Transverse colon (tissue), 4 donors: ENCODE measurements around the gene ZMYND11. TPM values are rescaled to one million over a fixed set of nuclear protein-coding genes. Genes with fewer than 3 reads are reported as not detected.

Source experiments
- DNase-seq: peaks from one replicate; pipeline ENCODE4 v3.0.0-alpha.2; 2019
- H3K27ac ChIP-seq, 4 donors: fragments of 200-600 bp; sonication (generic); 2 replicates each; pipeline ENCODE4 v1.5.1; 2016 to 2018; ENCODE audit warnings: inconsistent platforms in 4 of 4
- H3K27me3 ChIP-seq: fragments of 200-600 bp; sonication (generic); 2 replicates; pipeline ENCODE4 v1.5.1; 2017; ENCODE audit warnings: inconsistent platforms
- H3K36me3 ChIP-seq, 4 donors: fragments of 200-600 bp; sonication (generic); 2 replicates each; pipeline ENCODE4 v1.5.1; 2017 to 2019; ENCODE audit warnings: inconsistent platforms in 4 of 4
- H3K4me1 ChIP-seq, 4 donors: fragments of 200-600 bp; sonication (generic); 2 replicates each; pipeline ENCODE4 v1.5.1; 2017 to 2020; ENCODE audit warnings: inconsistent platforms in 4 of 4
- H3K4me3 ChIP-seq, 4 donors: fragments of 200-600 bp; sonication (generic); 1 replicate in 1 of 4; 2 replicates in 3 of 4; pipeline versions ENCODE4 v1.5.1 to v1.6.1; 2017 to 2019; ENCODE audit warnings: inconsistent platforms in 4 of 4
- H3K9me3 ChIP-seq, 2 donors: fragments of 200-600 bp; sonication (generic); 2 replicates each; pipeline ENCODE4 v1.5.1; 2017 to 2019; ENCODE audit warnings: inconsistent platforms in 2 of 2
- EP300 ChIP-seq: sonication (generic); formaldehyde crosslinking; IDR thresholded peaks from one replicate; pipeline ENCODE4 v1.6.1; 2017; ENCODE audit warnings: antibody characterized with exemption, low read depth
- POLR2A ChIP-seq: fragments of 450-650 bp; IDR thresholded peaks from one replicate; pipeline ENCODE4 v1.6.1; 2016; ENCODE audit warnings: antibody characterized with exemption, mild to moderate bottlenecking, moderate library complexity
- POLR2AphosphoS5 ChIP-seq, 3 donors: sonication (generic); formaldehyde crosslinking; IDR thresholded peaks; one replicate each; pipeline ENCODE4 v1.6.1; 2016; ENCODE audit warnings: antibody characterized with exemption in 3 of 3
- WGBS, 2 donors: methylation state at CpG; one replicate each; pipeline ENCODE4 v1.1.5; 2018; ENCODE audit warnings: low coverage in 1 of 2; 5-methylcytosine and 5-hydroxymethylcytosine counted together
- in situ Hi-C, 4 donors: fragments of 200-750 bp; cut with MboI; loops; one replicate each; pipeline versions ENCODE4 v1.15.0 to v1.15.1; 2017; ENCODE audit warnings: low sequenced_read_pairs in 3 of 4, low pct_ligation_motif_present in 1 of 4, low pct_unique_long_range_greater_than_20kb in 1 of 4
- intact Hi-C: fragments of 100-400 bp; cut with DNase I; formaldehyde crosslinking; loops from one replicate; pipeline ENCODE4 v1.15.1; 2023; ENCODE audit warnings: low total_unique reads
- total RNA-seq, 4 donors: library from RNA; depleted of rRNA; stranded (reverse); fragments of >200 nt; gene quantifications; one replicate each; pipeline ENCODE4 v1.1.0, GENCODE V29; 2016
- TF ChIP-seq, protein P1 (sequence below), 5 experiments: fragments of 200-600 bp in 3 of 5; fragments of 450-650 bp in 2 of 5; sonication (generic) in 3 of 5; IDR thresholded peaks; 1 replicate in 2 of 5; 2 replicates in 3 of 5; pipeline ENCODE4 v1.5.1; 2016 to 2017; ENCODE audit warnings: antibody characterized with exemption in 5 of 5, inconsistent platforms in 3 of 5, mild to moderate bottlenecking in 2 of 5, moderate library complexity in 1 of 5

ZMYND11 gene
- total RNA-seq, 4 donors from 2014 or later, result 41.1 to 69.1 (median 54.2) TPM

DNA sequence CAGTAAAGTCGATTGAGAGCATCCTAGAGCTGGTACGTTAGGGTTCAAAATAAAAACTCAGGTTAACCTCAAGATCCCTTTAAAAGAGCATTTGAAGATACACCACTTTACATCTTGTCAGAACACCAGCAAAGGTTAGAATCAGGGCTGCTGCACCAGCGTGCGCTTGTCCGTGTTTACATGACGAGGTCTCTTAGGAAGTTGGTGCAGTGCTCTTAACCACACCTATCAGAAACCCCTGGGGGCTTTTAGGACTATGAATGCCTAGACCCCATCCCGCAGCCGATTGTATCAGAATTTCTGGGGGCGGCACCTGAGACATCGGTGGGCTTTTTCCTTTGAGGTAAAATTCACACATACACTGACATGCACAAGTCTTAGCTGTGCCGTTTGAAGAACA lies 97.6 kb downstream of the ZMYND11 start:
- in situ Hi-C loops (no loop called here), intact Hi-C loops (no loop called here)
- TF ChIP-seq POLR2AphosphoS5 (IDR thresholded peaks at IDR 0.05), result no peak
- TF ChIP-seq, protein P1, sequence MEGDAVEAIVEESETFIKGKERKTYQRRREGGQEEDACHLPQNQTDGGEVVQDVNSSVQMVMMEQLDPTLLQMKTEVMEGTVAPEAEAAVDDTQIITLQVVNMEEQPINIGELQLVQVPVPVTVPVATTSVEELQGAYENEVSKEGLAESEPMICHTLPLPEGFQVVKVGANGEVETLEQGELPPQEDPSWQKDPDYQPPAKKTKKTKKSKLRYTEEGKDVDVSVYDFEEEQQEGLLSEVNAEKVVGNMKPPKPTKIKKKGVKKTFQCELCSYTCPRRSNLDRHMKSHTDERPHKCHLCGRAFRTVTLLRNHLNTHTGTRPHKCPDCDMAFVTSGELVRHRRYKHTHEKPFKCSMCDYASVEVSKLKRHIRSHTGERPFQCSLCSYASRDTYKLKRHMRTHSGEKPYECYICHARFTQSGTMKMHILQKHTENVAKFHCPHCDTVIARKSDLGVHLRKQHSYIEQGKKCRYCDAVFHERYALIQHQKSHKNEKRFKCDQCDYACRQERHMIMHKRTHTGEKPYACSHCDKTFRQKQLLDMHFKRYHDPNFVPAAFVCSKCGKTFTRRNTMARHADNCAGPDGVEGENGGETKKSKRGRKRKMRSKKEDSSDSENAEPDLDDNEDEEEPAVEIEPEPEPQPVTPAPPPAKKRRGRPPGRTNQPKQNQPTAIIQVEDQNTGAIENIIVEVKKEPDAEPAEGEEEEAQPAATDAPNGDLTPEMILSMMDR (IDR thresholded peaks at IDR 0.05), result no peak
- no peak for TF ChIP-seq POLR2A
- TF ChIP-seq EP300, result no peak

DNA sequence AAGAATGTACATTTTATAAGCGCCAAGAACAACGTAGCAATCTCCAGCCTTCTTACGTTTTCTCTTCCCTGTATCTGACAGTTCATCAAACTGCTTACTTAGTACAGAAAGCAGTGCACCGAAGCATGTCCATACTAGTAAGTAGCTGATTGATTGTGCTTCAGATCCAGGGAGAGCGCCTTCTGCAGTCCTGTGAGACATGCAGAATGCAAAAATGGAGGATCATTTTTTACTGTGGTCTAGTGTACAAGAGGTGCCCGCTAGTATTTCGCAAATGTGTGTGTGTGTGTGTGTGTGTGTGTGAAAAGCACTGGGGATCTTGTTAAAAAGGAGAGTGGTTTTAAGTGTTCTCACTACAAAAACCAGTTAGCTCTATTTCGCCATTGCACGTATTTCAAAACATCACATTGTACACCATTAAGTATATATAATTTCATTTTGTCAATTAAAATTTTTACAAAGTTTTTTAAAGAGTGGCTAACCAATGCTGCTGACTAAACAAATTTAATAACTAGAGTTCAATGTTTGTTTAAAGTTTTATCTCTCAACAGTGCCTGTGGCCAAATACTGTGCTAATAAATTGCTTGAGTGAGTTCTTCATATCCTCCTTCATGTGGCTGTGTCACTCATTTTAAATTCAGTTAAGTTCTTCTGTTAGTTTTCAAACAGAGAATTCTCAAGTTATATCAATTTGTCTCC lies 99.6 kb downstream of the ZMYND11 start:
- intact Hi-C loops (no loop called here), in situ Hi-C loops (no loop called here)
- TF ChIP-seq POLR2AphosphoS5 (IDR thresholded peaks at IDR 0.05) (no peak), EP300 (no peak), POLR2A (no peak)
- TF ChIP-seq, protein P1 (IDR thresholded peaks at IDR 0.05), result no peak
- Histone ChIP-seq H3K27me3 (no peaks in the 10 kb centered on the region), H3K4me3 (no peak overlapping the region), H3K4me1 (no peaks in the 10 kb centered on the region), H3K36me3 (peaks cover 0 to 12% (median 6%) of the 10 kb centered on the region in 4 donors), H3K27ac (no peak overlapping the region), H3K9me3 (no peaks in the 10 kb centered on the region)
- WGBS, 2 donors, result 94 to 95% methylated on average over 6 to 9 of the region's 9 CpGs
- DNase-seq, result no peak

More for the DNA sequence above, 97.6 kb downstream of the ZMYND11 start:
- 84 to 94% methylated on average over 2 to 11 of the region's 11 CpGs for WGBS, 2 donors
- Histone ChIP-seq H3K27me3 (no peaks in the 10 kb centered on the region), H3K4me3 (no peak overlapping the region), H3K27ac (no peak overlapping the region), H3K4me1 (no peaks in the 10 kb centered on the region), H3K9me3 (no peaks in the 10 kb centered on the region), H3K36me3 (peaks cover 0 to 12% (median 4%) of the 10 kb centered on the region in 4 donors)
- no peak for DNase-seq

DNA sequence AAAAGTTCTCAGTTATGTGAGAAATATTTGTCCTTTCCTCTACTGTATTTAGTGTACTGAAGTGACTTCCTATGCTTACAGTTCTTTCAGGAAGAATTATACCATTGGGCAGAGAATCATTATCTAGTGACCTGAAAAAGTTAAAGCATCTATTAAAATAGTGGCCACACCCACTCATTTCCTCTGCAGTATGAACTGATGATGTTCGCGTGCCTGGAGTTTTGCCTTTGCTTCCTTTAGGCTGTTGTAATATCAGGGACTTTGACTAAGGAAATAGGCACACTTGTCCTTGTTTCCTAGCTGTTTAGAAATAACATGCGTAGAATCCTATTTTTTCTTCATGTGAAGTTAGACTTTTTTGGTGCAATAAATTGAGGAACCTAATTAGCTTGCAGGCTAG lies 100.7 kb downstream of the ZMYND11 start:
- no peaks in the 10 kb centered on the region for H3K9me3 ChIP-seq
- no peak overlapping the region for H3K4me3 ChIP-seq
- 71 to 77% methylated on average over 3 of the region's 3 CpGs for WGBS, 2 donors
- in situ Hi-C loops (no loop called here), intact Hi-C loops (no loop called here)
- H3K27ac ChIP-seq, result no peak overlapping the region
- H3K4me1 ChIP-seq, result no peaks in the 10 kb centered on the region
- no peak for DNase-seq
- TF ChIP-seq EP300, result no peak
- no peak for TF ChIP-seq POLR2A
- TF ChIP-seq, protein P1 (IDR thresholded peaks at IDR 0.05), result no peak
- no peak for TF ChIP-seq POLR2AphosphoS5 (IDR thresholded peaks at IDR 0.05)
- H3K36me3 ChIP-seq, result peaks cover 0 to 19% (median 6%) of the 10 kb centered on the region in 4 donors
- H3K27me3 ChIP-seq, result no peaks in the 10 kb centered on the region

DNA sequence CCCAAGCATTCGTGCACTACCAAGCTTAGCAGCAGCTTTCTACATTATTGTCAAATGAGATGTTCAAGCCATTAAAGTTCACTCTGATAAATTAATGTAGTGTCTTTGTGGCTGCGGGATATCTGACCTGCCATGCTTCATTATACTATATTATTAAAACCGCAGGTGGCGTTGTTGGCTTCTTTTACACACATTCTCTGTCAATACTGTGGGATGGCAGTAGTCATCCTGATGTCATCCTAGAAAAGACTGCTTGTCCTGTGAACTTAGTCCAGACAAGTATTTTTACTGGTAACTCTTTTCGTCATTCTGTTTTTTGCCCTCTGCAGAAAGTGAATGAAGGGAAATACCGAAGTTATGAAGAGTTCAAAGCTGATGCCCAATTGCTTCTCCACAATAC lies 103.9 kb downstream of the ZMYND11 start:
- WGBS, 2 donors, result 86 to 91% methylated on average over 6 of the region's 6 CpGs
- intact Hi-C loops (no loop called here), in situ Hi-C loops (no loop called here)
- no peaks in the 10 kb centered on the region for H3K4me1 ChIP-seq
- no peak overlapping the region for H3K27ac ChIP-seq
- no peak overlapping the region for H3K4me3 ChIP-seq
- no peak for DNase-seq
- TF ChIP-seq POLR2AphosphoS5 (IDR thresholded peaks at IDR 0.05) (no peak), EP300 (no peak), POLR2A (no peak)
- TF ChIP-seq, protein P1 (IDR thresholded peaks at IDR 0.05), result no peak
- peaks cover 0 to 25% (median 6%) of the 10 kb centered on the region in 4 donors for H3K36me3 ChIP-seq
- no peaks in the 10 kb centered on the region for H3K9me3 ChIP-seq
- no peaks in the 10 kb centered on the region for H3K27me3 ChIP-seq
